K562 (cell line): ENCODE results near the gene CCNYL1. TPM values are rescaled to one million over a fixed set of nuclear protein-coding genes. Genes with fewer than 3 reads are reported as not detected.
A peak's percentile ranks its signal among the peaks of the same experiment; 100 is the strongest.

Experiments
- ARID2 ChIP-seq: fragments of 450-650 bp; IDR thresholded peaks from 2 replicates; pipeline ENCODE4 v1.6.1; 2017; ENCODE audit warnings: antibody characterized with exemption, mild to moderate bottlenecking
- BRF1 ChIP-seq: IDR thresholded peaks from 3 replicates; pipeline ENCODE4 v1.6.1; 2011; ENCODE audit warnings: borderline replicate concordance, mild to moderate bottlenecking; ENCODE audit not compliant: insufficient read length; ENCODE audit errors: extremely low read depth
- CREB3 ChIP-seq: fragments of 450-650 bp; conservative IDR thresholded peaks from 2 replicates; pipeline ENCODE4 v1.6.1; 2016; ENCODE audit warnings: missing genetic modification characterization, low read depth, mild to moderate bottlenecking, missing compliant biosample characterization, moderate library complexity
- E2F1 ChIP-seq: sonication (generic); formaldehyde crosslinking; IDR thresholded peaks from 2 replicates; pipeline ENCODE4 v1.8.1; 2023; ENCODE audit warnings: mild to moderate bottlenecking, missing genetic modification reagents, moderate library complexity
- HDAC6 ChIP-seq: IDR thresholded peaks from 2 replicates; pipeline ENCODE4 v1.6.1; 2012; ENCODE audit warnings: low read depth, mild to moderate bottlenecking, control low read depth, inconsistent platforms, low read length, moderate library complexity
- KDM4B ChIP-seq, 2 experiments: fragments of 450-650 bp in 1 of 2; sonication (generic) in 1 of 2; IDR thresholded peaks; 2 replicates each; pipeline ENCODE4 v1.6.1; 2016 to 2017; ENCODE audit warnings: borderline replicate concordance in 2 of 2, antibody characterized with exemption in 1 of 2, low read depth in 1 of 2, mild to moderate bottlenecking in 1 of 2
- LARP7 ChIP-seq: fragments of 450-650 bp; IDR thresholded peaks from 2 replicates; pipeline ENCODE4 v1.6.1; 2016
- MEF2A ChIP-seq: IDR thresholded peaks from 2 replicates; pipeline ENCODE4 v1.6.1; 2011; ENCODE audit warnings: low read depth, mild to moderate bottlenecking, low read length, moderate library complexity; ENCODE audit not compliant: control insufficient read depth
- MNT ChIP-seq, 2 experiments: fragments of 450-650 bp; conservative IDR thresholded peaks; 2 replicates each; pipeline ENCODE4 v1.6.1; 2017; ENCODE audit warnings: mild to moderate bottlenecking in 2 of 2, moderate library complexity in 2 of 2
- PHF21A ChIP-seq: fragments of 450-650 bp; IDR thresholded peaks from 2 replicates; pipeline ENCODE4 v1.6.1; 2017; ENCODE audit warnings: low read depth, borderline replicate concordance
- SETDB1 ChIP-seq: IDR thresholded peaks from one replicate; pipeline ENCODE4 v1.6.1; 2012; ENCODE audit warnings: low read length, control low read depth, inconsistent platforms
- SPI1 ChIP-seq: IDR thresholded peaks from 2 replicates; pipeline ENCODE4 v1.6.1; 2011; ENCODE audit warnings: low read depth, low read length, control low read depth, borderline replicate concordance
- SREBF1 ChIP-seq: fragments of 150-350 bp; IDR thresholded peaks from 2 replicates; pipeline ENCODE4 v1.6.1; 2014; ENCODE audit warnings: antibody characterized with exemption, low read depth, low read length, borderline replicate concordance
- THRA ChIP-seq: fragments of 450-650 bp; IDR thresholded peaks from 2 replicates; pipeline ENCODE4 v1.6.1; 2017; ENCODE audit warnings: mild to moderate bottlenecking, moderate library complexity
- ZC3H11A ChIP-seq: IDR thresholded peaks from 2 replicates; pipeline ENCODE4 v1.6.1; 2012; ENCODE audit warnings: low read depth, low read length, improper control_type of control experiment
- ZNF134 ChIP-seq: fragments of 250-450 bp; sonication (Bioruptor Pico); conservative IDR thresholded peaks from 2 replicates; pipeline ENCODE4 v1.4.0; 2020
- ZNF175 ChIP-seq: fragments of 200-800 bp; sonication (Bioruptor generic); IDR thresholded peaks from 2 replicates; pipeline ENCODE4 v1.6.1; 2016; ENCODE audit warnings: low read depth, mild to moderate bottlenecking, missing genetic modification characterization, missing compliant biosample characterization
- ZNF778 ChIP-seq: fragments of 450-650 bp; formaldehyde crosslinking; IDR thresholded peaks from 2 replicates; pipeline ENCODE4 v1.4.0; 2020; ENCODE audit warnings: mild to moderate bottlenecking, moderate library complexity
- polyA plus RNA-seq, 8 experiments: library from polyadenylated mRNA; depleted of rRNA in 4 of 8; stranded (reverse) in 5 of 8; unstranded in 3 of 8; fragments of >200 nt; fragmentation: Nextera tagmentation in 2 of 8; fragmentation: Illumina TruSeq in 1 of 8; extraction: Ambion mirVana in 2 of 8; extraction: Trizol in 1 of 8; gene quantifications; 2 replicates each; pipeline versions ENCODE4 v1.2.1 to v1.2.3, GENCODE V29; 2011 to 2014; ENCODE audit warnings: inconsistent platforms in 1 of 8, missing spikeins in 1 of 8
- total RNA-seq, 7 experiments: library from RNA; depleted of rRNA in 6 of 7; stranded (reverse); fragments of >200 nt in 6 of 7; fragmentation: Illumina TruSeq in 2 of 7; extraction: Trizol in 2 of 7; gene quantifications; 2 replicates each; pipeline versions ENCODE4 v1.2.1 to v1.2.3, GENCODE V29; 2011 to 2021; ENCODE audit warnings: low replicate concordance in 1 of 7
- TF ChIP-seq, protein P1 (sequence below): fragments of 250-450 bp; sonication (Bioruptor Pico); IDR thresholded peaks from 2 replicates; pipeline ENCODE4 v1.8.0; 2022; ENCODE audit warnings: moderate library complexity, mild to moderate bottlenecking, inconsistent platforms
- TF ChIP-seq, protein P2 (sequence below): sonication (generic); formaldehyde crosslinking; IDR thresholded peaks from 2 replicates; pipeline ENCODE4 v1.8.0; 2022; ENCODE audit warnings: missing genetic modification reagents, mild to moderate bottlenecking, moderate library complexity, borderline replicate concordance

Gene CCNYL1
- total and polyA plus RNA-seq, 9 of the 15 experiments (the other 6 are each of a cell fraction or from before 2014, with no cell fraction given), result 1.9 to 7.5 (median 4.7) TPM

- TF ChIP-seq THRA, result no peak
- no peak for TF ChIP-seq BRF1
- TF ChIP-seq, protein P1, sequence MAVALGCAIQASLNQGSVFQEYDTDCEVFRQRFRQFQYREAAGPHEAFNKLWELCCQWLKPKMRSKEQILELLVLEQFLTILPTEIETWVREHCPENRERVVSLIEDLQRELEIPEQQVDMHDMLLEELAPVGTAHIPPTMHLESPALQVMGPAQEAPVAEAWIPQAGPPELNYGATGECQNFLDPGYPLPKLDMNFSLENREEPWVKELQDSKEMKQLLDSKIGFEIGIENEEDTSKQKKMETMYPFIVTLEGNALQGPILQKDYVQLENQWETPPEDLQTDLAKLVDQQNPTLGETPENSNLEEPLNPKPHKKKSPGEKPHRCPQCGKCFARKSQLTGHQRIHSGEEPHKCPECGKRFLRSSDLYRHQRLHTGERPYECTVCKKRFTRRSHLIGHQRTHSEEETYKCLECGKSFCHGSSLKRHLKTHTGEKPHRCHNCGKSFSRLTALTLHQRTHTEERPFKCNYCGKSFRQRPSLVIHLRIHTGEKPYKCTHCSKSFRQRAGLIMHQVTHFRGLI, result peak; percentile 99
- no peak for TF ChIP-seq SPI1
- TF ChIP-seq E2F1 (CRISPR knock-in tag), result no peak
- TF ChIP-seq ZNF134, result peak; percentile 96
- no peak for TF ChIP-seq SETDB1
- no peak for TF ChIP-seq HDAC6
- TF ChIP-seq CREB3 (tag), result peak; percentile 100
- TF ChIP-seq MNT (conservative IDR thresholded peaks at IDR 0.05), result no peak
- no peak for TF ChIP-seq MEF2A
- TF ChIP-seq ARID2, result no peak
- TF ChIP-seq, protein P2, sequence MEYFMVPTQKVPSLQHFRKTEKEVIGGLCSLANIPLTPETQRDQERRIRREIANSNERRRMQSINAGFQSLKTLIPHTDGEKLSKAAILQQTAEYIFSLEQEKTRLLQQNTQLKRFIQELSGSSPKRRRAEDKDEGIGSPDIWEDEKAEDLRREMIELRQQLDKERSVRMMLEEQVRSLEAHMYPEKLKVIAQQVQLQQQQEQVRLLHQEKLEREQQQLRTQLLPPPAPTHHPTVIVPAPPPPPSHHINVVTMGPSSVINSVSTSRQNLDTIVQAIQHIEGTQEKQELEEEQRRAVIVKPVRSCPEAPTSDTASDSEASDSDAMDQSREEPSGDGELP (CRISPR knock-in tag), result no peak
- peak; percentile 100 for TF ChIP-seq ZNF175
- no peak for TF ChIP-seq ZC3H11A
- TF ChIP-seq PHF21A, result no peak
- TF ChIP-seq SREBF1, result no peak
- no peak for TF ChIP-seq KDM4B (IDR thresholded peaks at IDR 0.05; ENCODE audit: borderline replicate concordance in 2 of 2, low read depth in 1 of 2)
- TF ChIP-seq ZNF778 (CRISPR knock-in tag), result peak; percentile 86; the same call in 1 of the 2 replicates
- no peak for TF ChIP-seq LARP7
Measured at GRCh38 chr2:207772081-207772843, 60.8 kb downstream of the CCNYL1 start (continued).
